Thyroid gland (tissue), 4 donors: ENCODE data around the gene EPHA5. TPM values are rescaled to one million over a fixed set of nuclear protein-coding genes. Genes with fewer than 3 reads are reported as not detected.

Experiments
- DNase-seq, 2 donors: peaks; one replicate each; pipeline ENCODE4 v3.0.0-alpha.2; 2019
- H3K27ac ChIP-seq, 3 donors: fragments of 200-600 bp; sonication (generic); 1 replicate in 2 of 3; 2 replicates in 1 of 3; pipeline ENCODE4 v1.5.1; 2016 to 2019; ENCODE audit warnings: mild to moderate bottlenecking in 1 of 3, moderate library complexity in 1 of 3
- H3K27me3 ChIP-seq: fragments of 200-600 bp; sonication (generic); one replicate; pipeline ENCODE4 v1.5.1; 2019
- H3K36me3 ChIP-seq, 2 donors: fragments of 200-600 bp; sonication (generic); one replicate each; pipeline ENCODE4 v1.5.1; 2016 to 2019
- H3K4me1 ChIP-seq, 2 donors: fragments of 200-600 bp; sonication (generic); one replicate each; pipeline ENCODE4 v1.5.1; 2017 to 2019
- H3K4me3 ChIP-seq, 3 donors: fragments of 200-600 bp; sonication (generic); replicated peaks in 1 of 3; 1 replicate in 2 of 3; 2 replicates in 1 of 3; pipeline ENCODE4 v1.5.1; 2016; ENCODE audit warnings: mild to moderate bottlenecking in 1 of 3
- H3K9me3 ChIP-seq: fragments of 200-600 bp; sonication (generic); one replicate; pipeline ENCODE4 v1.5.1; 2017
- CTCF ChIP-seq, 6 experiments: fragments of 200-600 bp in 3 of 6; fragments of 450-650 bp in 3 of 6; sonication (generic) in 3 of 6; IDR thresholded peaks; one replicate each; pipeline ENCODE4 v1.5.1; 2016 to 2019; ENCODE audit warnings: antibody characterized with exemption in 6 of 6, mild to moderate bottlenecking in 2 of 6, inconsistent platforms in 1 of 6, moderate library complexity in 1 of 6
- POLR2A ChIP-seq, 2 donors: fragments of 450-650 bp; IDR thresholded peaks; one replicate each; pipeline ENCODE4 v1.6.1; 2017; ENCODE audit warnings: antibody characterized with exemption in 2 of 2, mild to moderate bottlenecking in 2 of 2, moderate library complexity in 1 of 2
- WGBS, 2 donors: methylation state at CpG; one replicate each; pipeline ENCODE4 v1.1.5; 2017; 5-methylcytosine and 5-hydroxymethylcytosine counted together
- intact Hi-C: fragments of 100-400 bp; cut with DNase I; formaldehyde crosslinking; loops from one replicate; pipeline ENCODE4 v1.15.1; 2023
- total RNA-seq, 4 donors: library from RNA; depleted of rRNA; stranded (reverse); fragments of >200 nt; gene quantifications; one replicate each; pipeline ENCODE4 v1.2.3, GENCODE V29; 2016

EPHA5 gene
- 1 to 10 TPM; 1.5 to 5.4 (median 4.7) TPM for total RNA-seq

- intact Hi-C loops, result no loop called here
- WGBS, 2 donors, result 1 to 2% methylated on average over 41 to 43 of the region's 51 CpGs
- H3K27me3 ChIP-seq, result no peaks in the 10 kb centered on the region
- no peaks in the 10 kb centered on the region for H3K36me3 ChIP-seq
- H3K4me1 ChIP-seq, result peaks cover 0 to 23% of the 10 kb centered on the region in 2 donors
- no peaks in the 10 kb centered on the region for H3K9me3 ChIP-seq
- peak within 1 kb of the TSS; percentile 41 to 53 (median 50) for H3K27ac ChIP-seq
- H3K4me3 ChIP-seq, result peak within 1 kb of the TSS; percentile 24 to 47 (median 44)
- peak in 3 of 6 experiments; percentile 20 to 45 (median 24) for TF ChIP-seq CTCF (IDR thresholded peaks at IDR 0.05)
- peak in 1 of 2 donors; percentile 80 for TF ChIP-seq POLR2A (IDR thresholded peaks at IDR 0.05)
- peak; percentile 84 to 87 for DNase-seq
Observed at GRCh38 chr4:65670331-65671031, at the start of gene EPHA5. Gene EPHA5, minus strand, starts transcription at chr4:65670489. Its CDS starts 747 bp downstream, at chr4:65669742.

GRCh38 chr4:65719635-65720034 is 49.3 kb upstream of the EPHA5 start:
- Histone ChIP-seq H3K27ac (no peak overlapping the region), H3K4me3 (no peak overlapping the region), H3K4me1 (no peaks in the 10 kb centered on the region), H3K27me3 (no peaks in the 10 kb centered on the region), H3K9me3 (no peaks in the 10 kb centered on the region), H3K36me3 (no peaks in the 10 kb centered on the region)
- WGBS, 2 donors, result 88 to 90% methylated on average over 2 of the region's 2 CpGs
- intact Hi-C loops, result no loop called here
- TF ChIP-seq CTCF (IDR thresholded peaks at IDR 0.05), result no peak
- TF ChIP-seq POLR2A (IDR thresholded peaks at IDR 0.05), result no peak
- no peak for DNase-seq

DNA sequence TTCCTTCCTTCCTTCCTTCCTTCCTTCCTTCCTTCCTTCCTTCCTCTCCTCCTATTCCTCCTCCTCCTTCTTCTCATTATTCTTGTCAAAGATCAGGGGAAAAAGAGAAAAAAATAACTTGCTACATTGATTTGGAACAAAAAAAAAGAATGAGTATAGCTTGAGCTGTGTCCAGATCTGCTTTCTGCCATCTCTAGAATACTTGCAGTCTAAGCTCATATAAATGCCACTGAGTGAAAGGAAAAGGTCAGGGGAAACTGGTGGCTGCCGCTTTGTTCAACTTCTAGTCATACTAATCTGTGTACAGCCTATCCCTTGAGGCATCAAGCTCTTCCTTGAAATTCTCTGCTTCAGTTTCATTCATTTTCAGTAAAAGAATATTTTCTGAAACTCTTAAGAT is 28.3 kb upstream of the EPHA5 start:
- 88 to 91% methylated on average over 1 of the region's 1 CpG for WGBS, 2 donors
- no peak overlapping the region for H3K4me3 ChIP-seq

GRCh38 chr4:65696436-65696835 is 26.1 kb upstream of the EPHA5 start:
- intact Hi-C loops, result no loop called here
- 65 to 74% methylated on average over 4 of the region's 4 CpGs for WGBS, 2 donors
- Histone ChIP-seq H3K36me3 (no peaks in the 10 kb centered on the region), H3K27ac (no peak overlapping the region), H3K27me3 (no peaks in the 10 kb centered on the region), H3K4me1 (no peaks in the 10 kb centered on the region), H3K9me3 (no peaks in the 10 kb centered on the region), H3K4me3 (no peak overlapping the region)
- TF ChIP-seq CTCF (IDR thresholded peaks at IDR 0.05) (no peak), POLR2A (IDR thresholded peaks at IDR 0.05) (no peak)
- no peak for DNase-seq

More for the DNA sequence above, 28.3 kb upstream of the EPHA5 start:
- DNase-seq, result no peak
- Histone ChIP-seq H3K36me3 (no peaks in the 10 kb centered on the region), H3K4me1 (no peaks in the 10 kb centered on the region), H3K27me3 (no peaks in the 10 kb centered on the region), H3K9me3 (no peaks in the 10 kb centered on the region), H3K27ac (no peak overlapping the region)
- no peak for TF ChIP-seq CTCF (IDR thresholded peaks at IDR 0.05)
- TF ChIP-seq POLR2A (IDR thresholded peaks at IDR 0.05), result no peak
- intact Hi-C loops, result no loop called here

DNA sequence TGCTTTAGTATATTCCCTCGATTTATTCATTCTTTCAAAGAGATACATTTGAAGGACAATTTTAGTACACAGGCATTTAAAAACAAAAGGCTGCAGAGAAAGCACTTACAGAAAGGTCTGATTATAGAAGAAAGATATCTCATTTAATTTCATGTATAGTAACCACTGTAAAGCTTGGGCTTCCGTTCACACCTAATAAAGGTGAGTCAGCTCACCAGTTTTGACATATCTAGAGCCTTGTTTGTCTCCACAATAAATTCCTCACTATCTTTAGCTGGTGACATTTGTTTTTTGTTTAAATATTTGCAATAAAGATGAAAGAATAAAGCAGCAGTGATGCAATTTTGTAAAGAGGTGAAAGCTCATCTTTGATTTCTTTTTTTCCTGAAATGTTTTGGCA is 1.1 kb upstream of the EPHA5 start:
- H3K36me3 ChIP-seq, result no peaks in the 10 kb centered on the region
- H3K27ac ChIP-seq, result no peak overlapping the region
- no peak for DNase-seq
- 73 to 74% methylated on average over 2 of the region's 2 CpGs for WGBS, 2 donors
- H3K4me1 ChIP-seq, result peaks cover 0 to 23% of the 10 kb centered on the region in 2 donors
- no peaks in the 10 kb centered on the region for H3K9me3 ChIP-seq
- H3K4me3 ChIP-seq, result no peak overlapping the region
- intact Hi-C loops, result no loop called here
- TF ChIP-seq CTCF (IDR thresholded peaks at IDR 0.05), result no peak
- no peak for TF ChIP-seq POLR2A (IDR thresholded peaks at IDR 0.05)
- H3K27me3 ChIP-seq, result no peaks in the 10 kb centered on the region
